ENCODE measurements around the gene CCDC13. TPM values are rescaled to one million over a fixed set of nuclear protein-coding genes. Genes with fewer than 3 reads are reported as not detected.
A peak's percentile ranks its signal among the peaks of the same experiment; 100 is the strongest.

Gene CCDC13
- total RNA-seq, 2 experiments from 2014 or later = 0.46 to 0.63 TPM

GRCh38 chr3:42751609-42752008 lies 21.4 kb downstream of the CCDC13 start:
- intact Hi-C loops (cut with DNase I, micrococcal nuclease) = no loop called here
- Mint-ChIP-seq H3K4me3 (no peak overlapping the region), H3K27me3 (no peaks in the 10 kb centered on the region), H3K9me3 (ENCODE audit: low read depth) (no peaks in the 10 kb centered on the region), H3K4me1 (peaks cover 28% of the 10 kb centered on the region), H3K27ac (no peak overlapping the region), H3K36me3 (ENCODE audit: low read depth) (no peaks in the 10 kb centered on the region)
- ATAC-seq (no peak), DNase-seq (no peak)
- ChIA-PET CTCF (interaction anchor here (0.8 kb wide), 1 partner anchor 114 kb away, joined by 4 read pairs; no protein-coding TSS in a partner anchor), POLR2A (no interaction called here)

- Mint-ChIP-seq H3K36me3 (ENCODE audit: low read depth) (no peaks in the 10 kb centered on the region), H3K4me1 (peaks cover 28% of the 10 kb centered on the region), H3K4me3 (no peak overlapping the region), H3K27me3 (no peaks in the 10 kb centered on the region), H3K9me3 (ENCODE audit: low read depth) (no peaks in the 10 kb centered on the region), H3K27ac (no peak overlapping the region)
- intact Hi-C loops (cut with DNase I, micrococcal nuclease) = no loop called here
- DNase-seq = no peak
- ATAC-seq = no peak
- ChIA-PET CTCF (no interaction called here), POLR2A (no interaction called here)
Observed at GRCh38 chr3:42750834-42751233, 22.2 kb downstream of the CCDC13 start.

- POLR2A ChIA-PET = no interaction called here
- CTCF ChIA-PET = interaction anchor here (0.7 to 1.5 kb wide), 7 partner anchors 12 to 156 kb away, joined by 3 to 5 read pairs (median 3); partner anchors contain the start of gene HHATL
- Mint-ChIP-seq H3K27me3 (no peaks in the 10 kb centered on the region), H3K4me1 (peaks cover 30% of the 10 kb centered on the region), H3K27ac (no peak overlapping the region), H3K36me3 (ENCODE audit: low read depth) (no peaks in the 10 kb centered on the region), H3K4me3 (no peak overlapping the region), H3K9me3 (ENCODE audit: low read depth) (no peaks in the 10 kb centered on the region)
- intact Hi-C loops (cut with DNase I, micrococcal nuclease) = loop anchor here (10.0 kb wide), 2 partner anchors 95 to 505 kb away; partner anchors contain the start of gene ZBTB47 (in 1 of the 2)
- peak; percentile 33 for DNase-seq
- ATAC-seq = peak; percentile 55
Observed at GRCh38 chr3:42749753-42750231, 23.3 kb downstream of the CCDC13 start.

GRCh38 chr3:42749025-42749752 lies 23.9 kb downstream of the CCDC13 start:
- Mint-ChIP-seq H3K36me3 (ENCODE audit: low read depth) (no peaks in the 10 kb centered on the region), H3K4me1 (peaks cover 32% of the 10 kb centered on the region), H3K27me3 (no peaks in the 10 kb centered on the region), H3K27ac (no peak overlapping the region), H3K4me3 (no peak overlapping the region), H3K9me3 (ENCODE audit: low read depth) (no peaks in the 10 kb centered on the region)
- intact Hi-C loops (cut with DNase I, micrococcal nuclease) = loop anchor here (10.0 kb wide), 2 partner anchors 94 to 504 kb away; partner anchors contain the start of gene ZBTB47 (in 1 of the 2)
- DNase-seq = no peak
- no peak for ATAC-seq
- ChIA-PET CTCF (interaction anchor here (0.6 to 1.5 kb wide), 4 partner anchors 129 to 153 kb away, joined by 3 to 5 read pairs (median 4); no protein-coding TSS in a partner anchor), POLR2A (no interaction called here)

GRCh38 chr3:42747581-42747980 lies 25.5 kb downstream of the CCDC13 start:
- Mint-ChIP-seq H3K4me1 (peaks cover 36% of the 10 kb centered on the region), H3K9me3 (ENCODE audit: low read depth) (no peaks in the 10 kb centered on the region), H3K36me3 (ENCODE audit: low read depth) (no peaks in the 10 kb centered on the region), H3K27ac (no peak overlapping the region), H3K4me3 (no peak overlapping the region), H3K27me3 (no peaks in the 10 kb centered on the region)
- ChIA-PET POLR2A (no interaction called here), CTCF (interaction anchor here (0.6 to 1.3 kb wide), 5 partner anchors 10 to 165 kb away, joined by 3 to 10 read pairs (median 3); no protein-coding TSS in a partner anchor)
- ATAC-seq (peak; percentile 51), DNase-seq (peak; percentile 22)
- intact Hi-C loops (cut with DNase I, micrococcal nuclease) = loop anchor here (10.0 kb wide), 2 partner anchors 93 to 503 kb away; partner anchors contain the start of gene ZBTB47 (in 1 of the 2)

GRCh38 chr3:42746455-42747450 lies 26.3 kb downstream of the CCDC13 start:
- ATAC-seq = no peak
- no peak overlapping the region for H3K27ac Mint-ChIP-seq

GRCh38 chr3:42745776-42746454 lies 27.1 kb downstream of the CCDC13 start:
- Mint-ChIP-seq H3K9me3 (ENCODE audit: low read depth) (no peaks in the 10 kb centered on the region), H3K27ac (no peak overlapping the region), H3K4me3 (no peak overlapping the region), H3K27me3 (no peaks in the 10 kb centered on the region), H3K4me1 (peaks cover 36% of the 10 kb centered on the region), H3K36me3 (ENCODE audit: low read depth) (no peaks in the 10 kb centered on the region)
- no peak for DNase-seq
- POLR2A ChIA-PET = no interaction called here
- intact Hi-C loops (cut with DNase I, micrococcal nuclease) = loop anchor here (2.0 to 10.0 kb wide), 3 partner anchors 91 to 501 kb away; partner anchors contain the start of gene ZBTB47 (in 1 of the 2)
- CTCF ChIA-PET = interaction anchor here (0.6 to 2.9 kb wide), 16 partner anchors 8 to 798 kb away, joined by 3 to 11 read pairs (median 4); no protein-coding TSS in a partner anchor
- ATAC-seq = no peak

More at GRCh38 chr3:42746455-42747450, 26.3 kb downstream of the CCDC13 start:
- POLR2A ChIA-PET = no interaction called here
- Mint-ChIP-seq H3K36me3 (ENCODE audit: low read depth) (no peaks in the 10 kb centered on the region), H3K9me3 (ENCODE audit: low read depth) (no peaks in the 10 kb centered on the region), H3K4me3 (no peak overlapping the region), H3K4me1 (peaks cover 36% of the 10 kb centered on the region), H3K27me3 (no peaks in the 10 kb centered on the region)
- DNase-seq = no peak
- intact Hi-C loops (cut with DNase I, micrococcal nuclease) = loop anchor here (10.0 kb wide), 2 partner anchors 92 to 502 kb away; partner anchors contain the start of gene ZBTB47 (in 1 of the 2)
- CTCF ChIA-PET = interaction anchor here (0.6 to 2.9 kb wide), 7 partner anchors 9 to 164 kb away, joined by 3 to 11 read pairs (median 4); no protein-coding TSS in a partner anchor

GRCh38 chr3:42745291-42745745 lies 27.7 kb downstream of the CCDC13 start:
- no peak overlapping the region for H3K4me3 Mint-ChIP-seq
- H3K4me1 Mint-ChIP-seq = peaks cover 36% of the 10 kb centered on the region
- DNase-seq (no peak), ATAC-seq (no peak)
- CTCF ChIA-PET = interaction anchor here (0.6 to 2.9 kb wide), 17 partner anchors 8 to 799 kb away, joined by 3 to 11 read pairs (median 4); no protein-coding TSS in a partner anchor
- no peaks in the 10 kb centered on the region for H3K36me3 Mint-ChIP-seq (ENCODE audit: low read depth)
- no peaks in the 10 kb centered on the region for H3K27me3 Mint-ChIP-seq
- intact Hi-C loops (cut with DNase I, micrococcal nuclease) = loop anchor here (2.0 to 10.0 kb wide), 3 partner anchors 91 to 501 kb away; partner anchors contain the start of gene ZBTB47 (in 1 of the 2)
- H3K27ac Mint-ChIP-seq = no peak overlapping the region
- no peaks in the 10 kb centered on the region for H3K9me3 Mint-ChIP-seq (ENCODE audit: low read depth)
- POLR2A ChIA-PET = no interaction called here

- no peaks in the 10 kb centered on the region for H3K36me3 Mint-ChIP-seq (ENCODE audit: low read depth)
- H3K4me3 Mint-ChIP-seq = no peak overlapping the region
- ChIA-PET POLR2A (no interaction called here), CTCF (interaction anchor here (0.6 to 2.9 kb wide), 15 partner anchors 8 to 268 kb away, joined by 3 to 11 read pairs (median 4); partner anchors contain the start of gene VIPR1)
- ATAC-seq (no peak), DNase-seq (no peak)
- no peaks in the 10 kb centered on the region for H3K9me3 Mint-ChIP-seq (ENCODE audit: low read depth)
- peaks cover 26% of the 10 kb centered on the region for H3K4me1 Mint-ChIP-seq
- intact Hi-C loops (cut with DNase I, micrococcal nuclease) = loop anchor here (5.0 to 10.0 kb wide), 3 partner anchors 89 to 499 kb away; partner anchors contain the start of gene ZBTB47 (in 2 of the 2)
- H3K27ac Mint-ChIP-seq = no peak overlapping the region
- H3K27me3 Mint-ChIP-seq = no peaks in the 10 kb centered on the region
Observed at GRCh38 chr3:42743204-42743995, 29.7 kb downstream of the CCDC13 start.

Measured in activated CD4-positive, alpha-beta T cell treated with anti-CD3 and anti-CD28 coated beads for 36 hours (primary cell).